H1 (cell line): ENCODE measurements around the gene PPM1F. TPM values are rescaled to one million over a fixed set of nuclear protein-coding genes. Genes with fewer than 3 reads are reported as not detected.

Experiments used
- CTCF ChIA-PET: fragments of 300-600 bp; sonication (Branson Sonifier 250); formaldehyde crosslinking; loops from one replicate; lab custom pipeline; 2021; ENCODE audit not compliant: partially characterized antibody; lab: Charles Lee
- POLR2A ChIA-PET: fragments of 300-600 bp; sonication (Branson Sonifier 250); formaldehyde crosslinking; loops from one replicate; lab custom pipeline; 2021; ENCODE audit warnings: inconsistent platforms; ENCODE audit not compliant: partially characterized antibody; lab: Charles Lee
- DNase-seq, 2 experiments: peaks; one replicate each; pipeline versions ENCODE4 v3.0.0 to v3.0.0-alpha.2; 2010 to 2022; ENCODE audit warnings: low spot score in 2 of 2, low read depth in 1 of 2, mixed read lengths in 1 of 2
- FAIRE-seq: peaks from 2 replicates; lab custom pipeline; 2011; peaks lifted over from hg19 to GRCh38; lab: Jason Lieb, UNC
- H2AFZ ChIP-seq: 2 replicates; pipeline ENCODE4 v1.8.1; 2012; ENCODE audit warnings: low read length, inconsistent platforms
- H2AK5ac ChIP-seq: 2 replicates; pipeline ENCODE4 v1.6.1; 2013; ENCODE audit warnings: low read depth, low read length
- H2BK120ac ChIP-seq: replicated peaks from 2 replicates; pipeline ENCODE3; 2013; ENCODE audit warnings: low read depth, low read length, inconsistent platforms
- H2BK12ac ChIP-seq: 2 replicates; pipeline ENCODE4 v1.6.1; 2013; ENCODE audit warnings: low read depth, low read length
- H2BK15ac ChIP-seq: 2 replicates; pipeline ENCODE4 v1.6.1; 2013; ENCODE audit warnings: low read length
- H2BK20ac ChIP-seq: 2 replicates; pipeline ENCODE4 v1.6.1; 2013; ENCODE audit warnings: low read length
- H2BK5ac ChIP-seq: 2 replicates; pipeline ENCODE4 v1.6.1; 2013; ENCODE audit warnings: low read depth, low read length
- H3K14ac ChIP-seq: 2 replicates; pipeline ENCODE4 v1.6.1; 2013; ENCODE audit warnings: inconsistent platforms; ENCODE audit not compliant: insufficient read length
- H3K18ac ChIP-seq: 2 replicates; pipeline ENCODE4 v1.6.1; 2013; ENCODE audit warnings: low read length; ENCODE audit errors: extremely low read depth
- H3K23ac ChIP-seq: 2 replicates; pipeline ENCODE4 v1.6.1; 2013; ENCODE audit warnings: inconsistent platforms; ENCODE audit not compliant: insufficient read length
- H3K23me2 ChIP-seq: 2 replicates; pipeline ENCODE4 v1.6.1; 2013; ENCODE audit warnings: low read depth, low read length
- H3K27ac ChIP-seq: 2 replicates; pipeline ENCODE4 v1.6.1; 2011; ENCODE audit warnings: low read depth, low read length, inconsistent platforms
- H3K27me3 ChIP-seq, 4 experiments: replicated peaks in 1 of 4; 1 replicate in 1 of 4; 2 replicates in 3 of 4; pipeline versions ENCODE4 v1.6.1 to v1.8.1; 2011 to 2013; ENCODE audit warnings: low read length in 3 of 4, mild to moderate bottlenecking in 3 of 4, inconsistent platforms in 2 of 4, mixed read lengths in 2 of 4, moderate library complexity in 1 of 4; ENCODE audit not compliant: control insufficient read depth in 3 of 4, insufficient read depth in 3 of 4; ENCODE audit errors: extremely low read depth in 1 of 4
- H3K36me3 ChIP-seq, 4 experiments: 2 replicates each; pipeline versions ENCODE4 v1.6.1 to v1.8.1; 2011 to 2013; ENCODE audit warnings: mild to moderate bottlenecking in 4 of 4, low read length in 3 of 4, moderate library complexity in 2 of 4, control low read depth in 1 of 4, inconsistent platforms in 1 of 4; ENCODE audit not compliant: insufficient read depth in 4 of 4, control insufficient read depth in 2 of 4
- H3K4ac ChIP-seq: replicated peaks from 2 replicates; pipeline ENCODE3; 2013; ENCODE audit warnings: low read length, low read depth, mixed read lengths, inconsistent platforms; ENCODE audit not compliant: insufficient read length
- H3K4me1 ChIP-seq, 4 experiments: replicated peaks in 1 of 4; 1 replicate in 1 of 4; 2 replicates in 3 of 4; pipeline versions ENCODE4 v1.6.1 to v1.8.1; 2011 to 2013; ENCODE audit warnings: low read length in 3 of 4, inconsistent platforms in 2 of 4, mixed read lengths in 1 of 4; ENCODE audit not compliant: insufficient read depth in 4 of 4, control insufficient read depth in 3 of 4
- H3K4me2 ChIP-seq, 2 experiments: 2 replicates each; pipeline versions ENCODE4 v1.6.1 to v1.8.1; 2011 to 2013; ENCODE audit warnings: low read depth in 2 of 2, low read length in 2 of 2, control low read depth in 1 of 2, inconsistent platforms in 1 of 2, mild to moderate bottlenecking in 1 of 2; ENCODE audit not compliant: insufficient read depth in 1 of 2
- H3K4me3 ChIP-seq, 4 experiments: fragments of 200-600, 300-600 bp in 1 of 4; sonication (generic), shearing (Covaris generic), sonication (Bioruptor Twin) in 1 of 4; 2 replicates each; pipeline versions ENCODE4 v1.5.1 to v1.8.1; 2011 to 2016; ENCODE audit warnings: low read length in 4 of 4, low read depth in 3 of 4, control low read depth in 2 of 4, inconsistent platforms in 2 of 4, mild to moderate bottlenecking in 2 of 4, mixed read lengths in 1 of 4, moderate library complexity in 1 of 4; ENCODE audit not compliant: insufficient read depth in 2 of 4; ENCODE audit errors: extremely low read depth in 1 of 4
- H3K56ac ChIP-seq: replicated peaks from 2 replicates; pipeline ENCODE3; 2013; ENCODE audit warnings: low read depth, mild to moderate bottlenecking, mixed read lengths, low read length, inconsistent platforms; ENCODE audit not compliant: insufficient read length
- H3K79me1 ChIP-seq: 2 replicates; pipeline ENCODE4 v1.6.1; 2013; ENCODE audit warnings: low read depth, low read length, control low read depth
- H3K79me2 ChIP-seq, 2 experiments: 2 replicates each; pipeline versions ENCODE4 v1.6.1 to v1.8.1; 2012 to 2013; ENCODE audit warnings: low read length in 2 of 2, mild to moderate bottlenecking in 2 of 2, inconsistent platforms in 1 of 2; ENCODE audit not compliant: insufficient read depth in 2 of 2, control insufficient read depth in 1 of 2
- H3K9ac ChIP-seq, 4 experiments: replicated peaks in 1 of 4; 1 replicate in 1 of 4; 2 replicates in 3 of 4; pipeline versions ENCODE4 v1.6.1 to v1.8.1; 2011 to 2013; ENCODE audit warnings: low read depth in 3 of 4, low read length in 3 of 4, control low read depth in 2 of 4, mild to moderate bottlenecking in 2 of 4, moderate library complexity in 2 of 4, inconsistent platforms in 1 of 4; ENCODE audit errors: extremely low read depth in 1 of 4
- H3K9me3 ChIP-seq, 2 experiments: 2 replicates each; pipeline versions ENCODE4 v1.6.1 to v1.8.1; 2012 to 2013; ENCODE audit warnings: mild to moderate bottlenecking in 2 of 2, moderate library complexity in 2 of 2, control low read depth in 1 of 2, inconsistent platforms in 1 of 2, low read depth in 1 of 2, low read length in 1 of 2, mixed read lengths in 1 of 2; ENCODE audit not compliant: insufficient read depth in 2 of 2
- H4K20me1 ChIP-seq, 2 experiments: replicated peaks in 1 of 2; 2 replicates each; pipeline versions ENCODE3 to v1.8.1; 2011 to 2013; ENCODE audit warnings: inconsistent platforms in 2 of 2, low read length in 2 of 2, mild to moderate bottlenecking in 1 of 2; ENCODE audit not compliant: insufficient read depth in 2 of 2, control insufficient read depth in 1 of 2
- H4K5ac ChIP-seq: 2 replicates; pipeline ENCODE4 v1.6.1; 2013; ENCODE audit warnings: low read length, low read depth, mixed read lengths, inconsistent platforms; ENCODE audit not compliant: insufficient read length
- H4K8ac ChIP-seq: 2 replicates; pipeline ENCODE4 v1.8.0; 2013; ENCODE audit warnings: mild to moderate bottlenecking, moderate library complexity, low read length, inconsistent platforms; ENCODE audit not compliant: insufficient read depth; ENCODE audit errors: extremely low read depth
- H4K91ac ChIP-seq: replicated peaks from 2 replicates; pipeline ENCODE3; 2013; ENCODE audit warnings: low read length, mixed read lengths, inconsistent platforms; ENCODE audit not compliant: insufficient read length
- BACH1 ChIP-seq: IDR thresholded peaks from 2 replicates; pipeline ENCODE4 v1.6.1; 2012; ENCODE audit warnings: low read length, improper control_type of control experiment
- CBX5 ChIP-seq: fragments of 300-800, 300-1000 bp; sonication (generic); IDR thresholded peaks from 2 replicates; pipeline ENCODE4 v1.7.1; 2016; ENCODE audit warnings: antibody characterized with exemption, low read length, low read depth
- CEBPB ChIP-seq: IDR thresholded peaks from 2 replicates; pipeline ENCODE4 v1.6.1; 2012; ENCODE audit warnings: low read depth, low read length
- CREB1 ChIP-seq: IDR thresholded peaks from 2 replicates; pipeline ENCODE4 v1.6.1; 2012; ENCODE audit warnings: inconsistent platforms
- E2F6 ChIP-seq: IDR thresholded peaks from 2 replicates; pipeline ENCODE4 v1.6.1; 2012; ENCODE audit warnings: inconsistent platforms
- KDM1A ChIP-seq: fragments of 200-600, 300-600 bp; sonication (generic); IDR thresholded peaks from 2 replicates; pipeline ENCODE4 v1.7.1; 2016; ENCODE audit warnings: mild to moderate bottlenecking, low read length, borderline replicate concordance
- NANOG ChIP-seq: IDR thresholded peaks from 2 replicates; pipeline ENCODE4 v1.6.1; 2011; ENCODE audit warnings: low read length, low read depth, mild to moderate bottlenecking, inconsistent platforms; ENCODE audit not compliant: insufficient read depth, poor library complexity, severe bottlenecking
- NRF1 ChIP-seq: IDR thresholded peaks from 2 replicates; pipeline ENCODE4 v1.6.1; 2011; ENCODE audit warnings: mild to moderate bottlenecking, low read depth, low read length, improper control_type of control experiment
- PHF8 ChIP-seq: fragments of 200-600 bp; sonication (generic); conservative IDR thresholded peaks from 2 replicates; pipeline ENCODE4 v1.7.1; 2012; ENCODE audit warnings: low read depth, mild to moderate bottlenecking, inconsistent platforms, low read length, moderate library complexity
- RFX5 ChIP-seq: IDR thresholded peaks from 2 replicates; pipeline ENCODE4 v1.6.1; 2011; ENCODE audit warnings: low read depth, low read length, improper control_type of control experiment, borderline replicate concordance
- RNF2 ChIP-seq: fragments of 200-900, 300-1000 bp; sonication (generic); IDR thresholded peaks from 2 replicates; pipeline ENCODE4 v1.7.1; 2016; ENCODE audit warnings: borderline replicate concordance, low read depth, mild to moderate bottlenecking, antibody characterized with exemption, low read length; ENCODE audit not compliant: poor library complexity, severe bottlenecking; ENCODE audit errors: missing control alignments
- SRF ChIP-seq: IDR thresholded peaks from 2 replicates; pipeline ENCODE4 v1.6.1; 2011; ENCODE audit warnings: mild to moderate bottlenecking, low read depth, low read length, moderate library complexity
- WGBS, 2 experiments: shearing (Covaris generic) in 1 of 2; methylation state at CpG; one replicate each; pipeline versions ENCODE4 v1.1.6 to v1.1.7; 2013 to 2015; ENCODE audit warnings: low lambda C conversion rate in 2 of 2, mixed read lengths in 2 of 2, inconsistent platforms in 1 of 2, low coverage in 1 of 2, missing lambda C conversion rate in 1 of 2; ENCODE audit not compliant: insufficient replicate concordance in 2 of 2, insufficient coverage in 1 of 2, insufficient read length in 1 of 2; ENCODE audit errors: extremely low coverage in 1 of 2, missing lambda C conversion rate in 1 of 2; 5-methylcytosine and 5-hydroxymethylcytosine counted together
- polyA plus RNA-seq, 7 experiments: library from polyadenylated mRNA; depleted of rRNA in 3 of 7; stranded (reverse) in 5 of 7; unstranded in 2 of 7; fragments of >200 nt in 5 of 7; fragments of 200-250 nt in 2 of 7; gene quantifications; 1 replicate in 5 of 7; 2 replicates in 1 of 7; 4 replicates in 1 of 7; pipeline versions ENCODE4 v1.2.1 to v1.2.3, GENCODE V29; 2011 to 2013; ENCODE audit warnings: missing spikeins in 2 of 7, mixed read lengths in 2 of 7
- total RNA-seq: library from RNA; stranded (reverse); fragmentation: NEBNext Ultra II Directional; extraction: Animal tissue kit (Norgen Biotek cat#: 25700); gene quantifications from 2 replicates; pipeline ENCODE4 v1.2.1, GENCODE V29; 2021

PPM1F gene
- total and polyA plus RNA-seq, 2 of the 8 experiments (the other 6 are each of a cell fraction or from before 2014, with no cell fraction given) = 12.4 to 22.8 TPM

GRCh38 chr22:21971858-21972275, 19.2 kb upstream of the PPM1F start:
- no peak overlapping the region for H4K5ac ChIP-seq
- no peak overlapping the region for H2BK120ac ChIP-seq
- no peak overlapping the region for H3K27ac ChIP-seq
- no peaks in the 10 kb centered on the region for H3K79me2 ChIP-seq
- no peaks in the 10 kb centered on the region for H3K23me2 ChIP-seq
- H4K8ac ChIP-seq = no peak overlapping the region
- no peak overlapping the region for H3K4me2 ChIP-seq
- no peak overlapping the region for H3K23ac ChIP-seq
- H3K4ac ChIP-seq = no peak overlapping the region
- 86% methylated on average over 7 of the region's 7 CpGs; no CpG with 5 or more reads in 1 of the 2 experiments for WGBS, 2 experiments
- no peak for TF ChIP-seq CREB1
- TF ChIP-seq NRF1 = no peak
- TF ChIP-seq SRF = no peak
- no peak for TF ChIP-seq NANOG
- TF ChIP-seq CBX5 = no peak
- TF ChIP-seq RFX5 = no peak
- TF ChIP-seq BACH1 = no peak
- TF ChIP-seq KDM1A = no peak
- TF ChIP-seq E2F6 = no peak
- no peak for TF ChIP-seq RNF2
- no peak for TF ChIP-seq CEBPB
- TF ChIP-seq PHF8 = no peak
- no peak overlapping the region for H3K9ac ChIP-seq
- H3K18ac ChIP-seq = no peak overlapping the region
- H3K4me3 ChIP-seq = no peak overlapping the region
- DNase-seq (no peak), FAIRE-seq (no peak)
- no peak overlapping the region for H4K91ac ChIP-seq
- peaks cover 4% of the 10 kb centered on the region for H3K79me1 ChIP-seq
- no peak overlapping the region for H3K56ac ChIP-seq
- no peak overlapping the region for H2BK15ac ChIP-seq
- peaks cover 27 to 53% (median 44%) of the 10 kb centered on the region in 4 experiments for H3K36me3 ChIP-seq
- H2BK5ac ChIP-seq = no peak overlapping the region
- ChIA-PET POLR2A (interaction anchor here (2.5 to 4.7 kb wide), 2 partner anchors 10 to 11 kb away, joined by 19 to 37 read pairs; partner anchors contain the start of gene TOP3B), CTCF (interaction anchor here (0.6 to 4.1 kb wide), 18 partner anchors 10 to 291 kb away, joined by 3 to 47 read pairs (median 4); partner anchors contain the start of genes PPM1F and TOP3B)
- no peak overlapping the region for H3K14ac ChIP-seq
- H2AFZ ChIP-seq = no peak overlapping the region
- H2AK5ac ChIP-seq = no peak overlapping the region
- H3K4me1 ChIP-seq = no peaks in the 10 kb centered on the region
- H4K20me1 ChIP-seq = peaks cover 3 to 26% of the 10 kb centered on the region in 2 experiments
- H2BK20ac ChIP-seq = no peak overlapping the region
- H2BK12ac ChIP-seq = no peak overlapping the region
- no peaks in the 10 kb centered on the region for H3K9me3 ChIP-seq
- H3K27me3 ChIP-seq = peaks cover 0 to 3% (median 0%) of the 10 kb centered on the region in 4 experiments; a peak in 1 of 7 replicates
